ENCODE measurements around the gene ARMH1. TPM values are rescaled to one million over a fixed set of nuclear protein-coding genes. Genes with fewer than 3 reads are reported as not detected.

ARMH1 gene
- total and polyA plus RNA-seq, 2 donors (not counting 1 experiment from before 2014, with no cell fraction given), result 10.2 to 225 TPM

DNA sequence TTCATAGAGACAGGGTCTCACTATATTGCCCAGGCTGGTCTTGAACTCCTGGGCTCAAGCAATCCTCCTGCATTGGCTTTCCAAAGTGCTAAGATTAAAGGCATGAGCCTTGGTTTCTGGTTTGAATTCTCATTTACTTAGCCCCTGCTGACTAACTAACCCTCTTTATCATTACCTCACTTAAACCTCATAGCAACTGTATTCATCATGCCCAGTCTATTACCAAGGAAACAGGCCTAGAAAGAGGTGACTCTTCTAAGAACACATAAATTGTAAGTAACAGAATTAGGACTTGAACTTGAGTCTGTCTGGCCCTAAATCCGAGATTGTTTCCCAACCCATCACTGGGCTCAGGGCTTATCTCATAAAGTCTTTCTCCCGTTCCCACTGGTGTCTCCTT, 44.4 kb upstream of the ARMH1 start:
- Histone ChIP-seq H3K9ac (ENCODE audit: low read length) (no peak overlapping the region), H3K4me3 (ENCODE audit: control extremely low read depth in 1 of 5, extremely low read depth in 1 of 5, insufficient read depth in 1 of 5, low read depth in 2 of 5, low read length in 4 of 5) (no peak overlapping the region), H4K20me1 (ENCODE audit: control insufficient read depth, insufficient read depth, low read length, poor library complexity, severe bottlenecking) (peaks cover 17% of the 10 kb centered on the region), H3K27me3 (replicated peaks in 1 of 4; ENCODE audit: control extremely low read depth in 1 of 4, control insufficient read depth in 3 of 4, insufficient read depth in 4 of 4, low read length in 3 of 4) (no peaks in the 10 kb centered on the region), H3K4me1 (ENCODE audit: control insufficient read depth in 2 of 2, insufficient read depth in 2 of 2, low read length in 2 of 2) (peaks cover 18 to 23% of the 10 kb centered on the region in 2 donors), H2AFZ (ENCODE audit: insufficient read depth, low read depth, low read length, poor library complexity, severe bottlenecking) (peak overlapping the region; percentile 97), H3K9me3 (ENCODE audit: control extremely low read depth in 1 of 3, control insufficient read depth in 2 of 3, insufficient read depth in 1 of 3, low read length in 2 of 3) (peaks cover 0 to 4% (median 0%) of the 10 kb centered on the region in 3 donors), H3K36me3 (replicated peaks in 1 of 2; ENCODE audit: control extremely low read depth in 1 of 2, control insufficient read depth in 1 of 2, extremely low read depth in 1 of 2, insufficient read depth in 2 of 2, low read length in 1 of 2) (peaks cover 0 to 26% of the 10 kb centered on the region in 2 experiments), H3K27ac (ENCODE audit: low read length in 2 of 2) (no peak overlapping the region), H3K4me2 (replicated peaks; ENCODE audit: low read depth, low read length, poor library complexity, severe bottlenecking) (no peak overlapping the region), H3K79me2 (ENCODE audit: control insufficient read depth, insufficient read depth, low read length) (peaks cover 10% of the 10 kb centered on the region)
- no peaks in the 10 kb centered on the region for H3K9me3 Mint-ChIP-seq (ENCODE audit: insufficient read depth)
- peak overlapping the region; percentile 96 for H3K4me3 Mint-ChIP-seq
- CTCF ChIA-PET, result interaction anchor here (1.1 kb wide), 2 partner anchors 21 to 45 kb away, joined by 4 read pairs; partner anchors contain the start of genes ARMH1 and TMEM53
- WGBS (ENCODE audit: insufficient coverage), result no CpG with 5 or more reads among the region's 2 CpGs
- DNase-seq (no peak), ATAC-seq (ENCODE audit: low read depth) (no peak)
- POLR2A ChIA-PET, result interaction anchor here (0.5 kb wide), 1 partner anchor 34 kb away, joined by 3 read pairs; no protein-coding TSS in a partner anchor
- H3K27me3 Mint-ChIP-seq, result no peaks in the 10 kb centered on the region
- intact Hi-C loops (cut with micrococcal nuclease), result loop anchor here (5.0 kb wide), 2 partner anchors 382 to 1057 kb away; partner anchors contain the start of genes GPBP1L1, HECTD3, TMEM69 and UROD
- peak overlapping the region; percentile 99 for H3K27ac Mint-ChIP-seq
- TF ChIP-seq, protein P1, sequence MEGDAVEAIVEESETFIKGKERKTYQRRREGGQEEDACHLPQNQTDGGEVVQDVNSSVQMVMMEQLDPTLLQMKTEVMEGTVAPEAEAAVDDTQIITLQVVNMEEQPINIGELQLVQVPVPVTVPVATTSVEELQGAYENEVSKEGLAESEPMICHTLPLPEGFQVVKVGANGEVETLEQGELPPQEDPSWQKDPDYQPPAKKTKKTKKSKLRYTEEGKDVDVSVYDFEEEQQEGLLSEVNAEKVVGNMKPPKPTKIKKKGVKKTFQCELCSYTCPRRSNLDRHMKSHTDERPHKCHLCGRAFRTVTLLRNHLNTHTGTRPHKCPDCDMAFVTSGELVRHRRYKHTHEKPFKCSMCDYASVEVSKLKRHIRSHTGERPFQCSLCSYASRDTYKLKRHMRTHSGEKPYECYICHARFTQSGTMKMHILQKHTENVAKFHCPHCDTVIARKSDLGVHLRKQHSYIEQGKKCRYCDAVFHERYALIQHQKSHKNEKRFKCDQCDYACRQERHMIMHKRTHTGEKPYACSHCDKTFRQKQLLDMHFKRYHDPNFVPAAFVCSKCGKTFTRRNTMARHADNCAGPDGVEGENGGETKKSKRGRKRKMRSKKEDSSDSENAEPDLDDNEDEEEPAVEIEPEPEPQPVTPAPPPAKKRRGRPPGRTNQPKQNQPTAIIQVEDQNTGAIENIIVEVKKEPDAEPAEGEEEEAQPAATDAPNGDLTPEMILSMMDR (IDR thresholded peaks at IDR 0.05), result no peak
- no peak for TF ChIP-seq EZH2 (IDR thresholded peaks at IDR 0.05; ENCODE audit: borderline replicate concordance, insufficient read depth, low read depth, low read length, poor library complexity, severe bottlenecking)
- peaks cover 41% of the 10 kb centered on the region for H3K4me1 Mint-ChIP-seq

DNA sequence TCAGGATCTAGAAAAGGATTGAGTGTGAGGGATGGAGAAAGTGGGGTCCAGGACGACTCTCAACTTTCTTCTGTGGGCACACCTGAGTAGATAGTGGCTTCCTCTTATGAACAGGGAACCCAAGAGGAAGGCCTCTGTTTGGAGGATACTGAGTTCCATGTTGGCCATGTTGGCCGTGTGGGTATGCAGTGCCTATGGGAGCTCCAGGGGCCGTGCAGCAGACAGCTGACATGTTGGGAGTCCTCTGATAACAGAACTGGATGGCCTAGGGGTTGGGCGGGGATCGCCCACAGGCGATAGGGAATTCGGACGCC, 43.2 kb upstream of the ARMH1 start:
- ChIA-PET POLR2A (interaction anchor here (0.6 to 2.0 kb wide), 7 partner anchors 12 to 672 kb away, joined by 3 to 16 read pairs (median 5); partner anchors contain the start of genes ARMH1, HECTD3 and TMEM53), CTCF (interaction anchor here (0.9 to 2.4 kb wide), 2 partner anchors 21 to 43 kb away, joined by 4 to 12 read pairs; partner anchors contain the start of genes ARMH1 and TMEM53)
- H3K9ac ChIP-seq (ENCODE audit: low read length), result peak overlapping the region; percentile 74
- H3K27me3 ChIP-seq (replicated peaks in 1 of 4; ENCODE audit: control extremely low read depth in 1 of 4, control insufficient read depth in 3 of 4, insufficient read depth in 4 of 4, low read length in 3 of 4), result no peaks in the 10 kb centered on the region
- peak overlapping the region; percentile 53 to 76 (median 69) for H3K4me3 ChIP-seq (ENCODE audit: control extremely low read depth in 1 of 5, extremely low read depth in 1 of 5, insufficient read depth in 1 of 5, low read depth in 2 of 5, low read length in 4 of 5)
- ATAC-seq (ENCODE audit: low read depth) (peak; percentile 0), DNase-seq (no peak)
- Mint-ChIP-seq H3K4me3 (peak overlapping the region; percentile 96), H3K27ac (peak overlapping the region; percentile 99), H3K9me3 (ENCODE audit: insufficient read depth) (no peaks in the 10 kb centered on the region), H3K4me1 (peaks cover 43% of the 10 kb centered on the region), H3K27me3 (no peaks in the 10 kb centered on the region)
- intact Hi-C loops (cut with micrococcal nuclease), result loop anchor here (1.0 to 5.0 kb wide), 3 partner anchors 43 to 1056 kb away; partner anchors contain the start of genes ARMH1, GPBP1L1, HECTD3 and TMEM53
- H3K36me3 ChIP-seq (replicated peaks in 1 of 2; ENCODE audit: control extremely low read depth in 1 of 2, control insufficient read depth in 1 of 2, extremely low read depth in 1 of 2, insufficient read depth in 2 of 2, low read length in 1 of 2), result peaks cover 0 to 38% of the 10 kb centered on the region in 2 experiments
- H3K79me2 ChIP-seq (ENCODE audit: control insufficient read depth, insufficient read depth, low read length), result peaks cover 14% of the 10 kb centered on the region
- H3K4me1 ChIP-seq (ENCODE audit: control insufficient read depth in 2 of 2, insufficient read depth in 2 of 2, low read length in 2 of 2), result peaks cover 18 to 23% of the 10 kb centered on the region in 2 donors
- TF ChIP-seq, protein P1 (IDR thresholded peaks at IDR 0.05), result no peak
- no peak for TF ChIP-seq EZH2 (IDR thresholded peaks at IDR 0.05; ENCODE audit: borderline replicate concordance, insufficient read depth, low read depth, low read length, poor library complexity, severe bottlenecking)
- peak overlapping the region; percentile 89 to 91 for H3K27ac ChIP-seq (ENCODE audit: low read length in 2 of 2)
- H2AFZ ChIP-seq (ENCODE audit: insufficient read depth, low read depth, low read length, poor library complexity, severe bottlenecking), result peak overlapping the region; percentile 97
- 30% methylated on average over 8 of the region's 8 CpGs for WGBS (ENCODE audit: insufficient coverage)
- H3K4me2 ChIP-seq (replicated peaks; ENCODE audit: low read depth, low read length, poor library complexity, severe bottlenecking), result peak overlapping the region; percentile 82
- H3K9me3 ChIP-seq (ENCODE audit: control extremely low read depth in 1 of 3, control insufficient read depth in 2 of 3, insufficient read depth in 1 of 3, low read length in 2 of 3), result peaks cover 0 to 4% (median 0%) of the 10 kb centered on the region in 3 donors
- H4K20me1 ChIP-seq (ENCODE audit: control insufficient read depth, insufficient read depth, low read length, poor library complexity, severe bottlenecking), result peaks cover 29% of the 10 kb centered on the region

All from B cell (primary cell).